OCI-LY1 (cell line): Measurements from ENCODE around the gene PNRC2.

Experiments used
- H2AFZ ChIP-seq: fragments of 200-600 bp; sonication (generic), shearing (Covaris generic); 2 replicates; pipeline ENCODE4 v1.6.0; 2014; ENCODE audit warnings: antibody characterized with exemption, mild to moderate bottlenecking, low read length
- H3F3A ChIP-seq: fragments of 200-600 bp; sonication (generic), shearing (Covaris generic); 2 replicates; pipeline ENCODE4 v1.6.0; 2014; ENCODE audit warnings: mild to moderate bottlenecking, antibody characterized with exemption, low read length, moderate library complexity; ENCODE audit not compliant: insufficient read depth
- H3K27ac ChIP-seq: fragments of 200-600 bp; sonication (generic); 2 replicates; pipeline ENCODE4 v1.5.1; 2014; ENCODE audit warnings: low read length, mixed run types, mild to moderate bottlenecking, low read depth; ENCODE audit not compliant: poor library complexity, severe bottlenecking
- H3K27me3 ChIP-seq: fragments of 200-600 bp; sonication (generic); 2 replicates; pipeline ENCODE4 v1.6.0; 2014; ENCODE audit warnings: antibody characterized with exemption, mild to moderate bottlenecking, low read length, moderate library complexity; ENCODE audit not compliant: insufficient read depth
- H3K36me3 ChIP-seq: fragments of 200-600 bp; sonication (generic); 2 replicates; pipeline ENCODE4 v1.6.1; 2014; ENCODE audit warnings: mild to moderate bottlenecking, antibody characterized with exemption, low read length, moderate library complexity, mixed read lengths; ENCODE audit not compliant: insufficient read depth
- H3K4me1 ChIP-seq: fragments of 200-600 bp; sonication (generic); 2 replicates; pipeline ENCODE4 v1.5.1; 2014; ENCODE audit warnings: mild to moderate bottlenecking, low read length, moderate library complexity; ENCODE audit not compliant: insufficient read depth, severe bottlenecking
- H3K4me2 ChIP-seq: fragments of 200-600 bp; sonication (generic), shearing (Covaris generic); 2 replicates; pipeline ENCODE4 v1.6.1; 2014; ENCODE audit warnings: low read length
- H3K4me3 ChIP-seq: fragments of 200-600 bp; sonication (generic); 2 replicates; pipeline ENCODE4 v1.5.1; 2014; ENCODE audit warnings: low read length, low read depth, mild to moderate bottlenecking, mixed read lengths; ENCODE audit not compliant: poor library complexity, severe bottlenecking
- H3K79me2 ChIP-seq: fragments of 200-600 bp; shearing (Covaris generic); 2 replicates; pipeline ENCODE4 v1.6.1; 2016; ENCODE audit warnings: mixed run types, low read length, mixed read lengths; ENCODE audit not compliant: insufficient read depth
- H3K9ac ChIP-seq: fragments of 200-600 bp; sonication (generic), shearing (Covaris generic); 2 replicates; pipeline ENCODE4 v1.6.1; 2014; ENCODE audit warnings: mild to moderate bottlenecking, low read length, mixed read lengths
- H3K9me2 ChIP-seq: fragments of 200-600 bp; sonication (generic), shearing (Covaris generic); 2 replicates; pipeline ENCODE4 v1.6.1; 2014; ENCODE audit warnings: low read depth, mild to moderate bottlenecking, low read length, mixed read lengths
- H3K9me3 ChIP-seq: fragments of 200-600 bp; shearing (Covaris generic); 2 replicates; pipeline ENCODE4 v1.6.1; 2014; ENCODE audit warnings: low read length, mixed read lengths
- H4K20me1 ChIP-seq: fragments of 200-600 bp; sonication (generic), shearing (Covaris generic); 2 replicates; pipeline ENCODE4 v1.6.0; 2016; ENCODE audit warnings: mild to moderate bottlenecking, low read length; ENCODE audit not compliant: insufficient read depth
- EZH2 ChIP-seq: fragments of 200-600 bp; sonication (generic), shearing (Covaris generic); IDR thresholded peaks from 2 replicates; pipeline ENCODE4 v1.8.0; 2017; ENCODE audit warnings: borderline replicate concordance, mixed run types, mild to moderate bottlenecking, antibody characterized with exemption, low read length, moderate library complexity, mixed read lengths
- TF ChIP-seq, protein P1 (sequence below): fragments of 200-600 bp; sonication (generic), shearing (Covaris generic); IDR thresholded peaks from 2 replicates; pipeline ENCODE4 v1.5.1; 2017; ENCODE audit warnings: mild to moderate bottlenecking, antibody characterized with exemption, low read length, moderate library complexity, mixed read lengths

Gene PNRC2

GRCh38 chr1:23995431-23995837, 35.8 kb downstream of the PNRC2 start:
- Histone ChIP-seq H3K9me3 (no peaks in the 10 kb centered on the region), H3K9me2 (no peaks in the 10 kb centered on the region), H3K9ac (no peak overlapping the region), H4K20me1 (no peaks in the 10 kb centered on the region), H3K79me2 (no peaks in the 10 kb centered on the region), H3F3A (no peaks in the 10 kb centered on the region), H3K27ac (no peak overlapping the region), H3K4me1 (no peaks in the 10 kb centered on the region), H3K4me3 (no peak overlapping the region), H3K4me2 (no peak overlapping the region), H3K36me3 (no peaks in the 10 kb centered on the region), H3K27me3 (no peaks in the 10 kb centered on the region), H2AFZ (no peak overlapping the region)
- no peak for TF ChIP-seq EZH2
- TF ChIP-seq, protein P1, sequence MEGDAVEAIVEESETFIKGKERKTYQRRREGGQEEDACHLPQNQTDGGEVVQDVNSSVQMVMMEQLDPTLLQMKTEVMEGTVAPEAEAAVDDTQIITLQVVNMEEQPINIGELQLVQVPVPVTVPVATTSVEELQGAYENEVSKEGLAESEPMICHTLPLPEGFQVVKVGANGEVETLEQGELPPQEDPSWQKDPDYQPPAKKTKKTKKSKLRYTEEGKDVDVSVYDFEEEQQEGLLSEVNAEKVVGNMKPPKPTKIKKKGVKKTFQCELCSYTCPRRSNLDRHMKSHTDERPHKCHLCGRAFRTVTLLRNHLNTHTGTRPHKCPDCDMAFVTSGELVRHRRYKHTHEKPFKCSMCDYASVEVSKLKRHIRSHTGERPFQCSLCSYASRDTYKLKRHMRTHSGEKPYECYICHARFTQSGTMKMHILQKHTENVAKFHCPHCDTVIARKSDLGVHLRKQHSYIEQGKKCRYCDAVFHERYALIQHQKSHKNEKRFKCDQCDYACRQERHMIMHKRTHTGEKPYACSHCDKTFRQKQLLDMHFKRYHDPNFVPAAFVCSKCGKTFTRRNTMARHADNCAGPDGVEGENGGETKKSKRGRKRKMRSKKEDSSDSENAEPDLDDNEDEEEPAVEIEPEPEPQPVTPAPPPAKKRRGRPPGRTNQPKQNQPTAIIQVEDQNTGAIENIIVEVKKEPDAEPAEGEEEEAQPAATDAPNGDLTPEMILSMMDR: no peak

- H4K20me1 ChIP-seq: no peaks in the 10 kb centered on the region
- no peak overlapping the region for H2AFZ ChIP-seq
Observed at GRCh38 chr1:23996700-23997229, 37.1 kb downstream of the PNRC2 start.

DNA sequence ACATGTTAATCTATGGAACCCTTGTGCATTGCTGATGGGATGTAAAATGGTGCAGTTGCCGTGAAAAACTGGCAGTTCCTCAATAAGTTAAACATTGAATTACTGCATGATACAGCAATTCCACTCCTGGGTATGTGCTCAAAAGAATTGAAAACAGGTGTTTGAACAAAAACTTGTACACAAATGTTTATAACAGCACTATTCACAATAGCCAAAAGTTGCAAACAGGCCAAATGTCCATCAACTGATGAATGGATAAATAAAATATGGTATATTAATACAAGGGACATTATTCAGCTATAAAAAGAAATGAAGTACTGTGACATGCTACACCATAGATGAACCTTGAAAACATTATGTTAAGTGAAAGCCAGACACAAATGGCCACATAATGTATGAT, 38.2 kb downstream of the PNRC2 start:
- no peaks in the 10 kb centered on the region for H3K79me2 ChIP-seq
- H3K9me2 ChIP-seq: no peaks in the 10 kb centered on the region
- no peaks in the 10 kb centered on the region for H3K4me1 ChIP-seq
- no peak overlapping the region for H3K9ac ChIP-seq
- no peaks in the 10 kb centered on the region for H3K36me3 ChIP-seq
- H3K4me3 ChIP-seq: no peak overlapping the region
- H4K20me1 ChIP-seq: no peaks in the 10 kb centered on the region
- H3K9me3 ChIP-seq: no peaks in the 10 kb centered on the region
- no peaks in the 10 kb centered on the region for H3F3A ChIP-seq
- H3K27ac ChIP-seq: no peak overlapping the region
- no peaks in the 10 kb centered on the region for H3K27me3 ChIP-seq
- no peak overlapping the region for H2AFZ ChIP-seq
- no peak overlapping the region for H3K4me2 ChIP-seq
- TF ChIP-seq, protein P1: no peak
- TF ChIP-seq EZH2: no peak

More at GRCh38 chr1:23996700-23997229, 37.1 kb downstream of the PNRC2 start:
- H3F3A ChIP-seq: no peaks in the 10 kb centered on the region
- no peaks in the 10 kb centered on the region for H3K4me1 ChIP-seq
- no peak overlapping the region for H3K27ac ChIP-seq
- no peak overlapping the region for H3K4me2 ChIP-seq
- no peak overlapping the region for H3K4me3 ChIP-seq
- no peaks in the 10 kb centered on the region for H3K36me3 ChIP-seq
- H3K27me3 ChIP-seq: no peaks in the 10 kb centered on the region
- no peak overlapping the region for H3K9ac ChIP-seq
- H3K9me3 ChIP-seq: no peaks in the 10 kb centered on the region
- H3K9me2 ChIP-seq: no peaks in the 10 kb centered on the region
- H3K79me2 ChIP-seq: no peaks in the 10 kb centered on the region
- TF ChIP-seq EZH2: no peak
- TF ChIP-seq, protein P1: no peak
